ENCODE measurements around the gene SLC23A1. TPM values are rescaled to one million over a fixed set of nuclear protein-coding genes. Genes with fewer than 3 reads are reported as not detected.

SLC23A1 gene
- 1 to 10 TPM in 1 of 2 donors, under 1 TPM in 1; 0.95 to 1.6 TPM for total RNA-seq

- Mint-ChIP-seq H3K27ac (no peak within 1 kb of the TSS), H3K4me3 (peak within 1 kb of the TSS; percentile 77), H3K9me3 (no peaks in the 10 kb centered on the region), H3K27me3 (no peaks in the 10 kb centered on the region), H3K4me1 (peaks cover 13% of the 10 kb centered on the region), H3K36me3 (ENCODE audit: low read depth) (no peaks in the 10 kb centered on the region)
- ATAC-seq (replicated peaks), result no peak
Measured at GRCh38 chr5:139383275-139383992, at the start of gene SLC23A1. Gene SLC23A1 (minus strand): TSS chr5:139383297. CDS start chr5:139383253, 44 bp downstream.

GRCh38 chr5:139431706-139432105 is 48.6 kb upstream of the SLC23A1 start:
- peaks cover 78% of the 10 kb centered on the region for H3K36me3 Mint-ChIP-seq (ENCODE audit: low read depth)
- ATAC-seq (replicated peaks), result peak; percentile 23
- no peaks in the 10 kb centered on the region for H3K9me3 Mint-ChIP-seq
- no peak overlapping the region for H3K27ac Mint-ChIP-seq
- H3K27me3 Mint-ChIP-seq, result no peaks in the 10 kb centered on the region
- H3K4me3 Mint-ChIP-seq, result no peak overlapping the region
- no peaks in the 10 kb centered on the region for H3K4me1 Mint-ChIP-seq

GRCh38 chr5:139430015-139430414 is 46.9 kb upstream of the SLC23A1 start:
- Mint-ChIP-seq H3K36me3 (ENCODE audit: low read depth) (peaks cover 76% of the 10 kb centered on the region), H3K4me1 (no peaks in the 10 kb centered on the region), H3K9me3 (no peaks in the 10 kb centered on the region), H3K27ac (peak overlapping the region; percentile 50), H3K4me3 (no peak overlapping the region), H3K27me3 (no peaks in the 10 kb centered on the region)
- peak; percentile 66 for ATAC-seq (replicated peaks)

DNA sequence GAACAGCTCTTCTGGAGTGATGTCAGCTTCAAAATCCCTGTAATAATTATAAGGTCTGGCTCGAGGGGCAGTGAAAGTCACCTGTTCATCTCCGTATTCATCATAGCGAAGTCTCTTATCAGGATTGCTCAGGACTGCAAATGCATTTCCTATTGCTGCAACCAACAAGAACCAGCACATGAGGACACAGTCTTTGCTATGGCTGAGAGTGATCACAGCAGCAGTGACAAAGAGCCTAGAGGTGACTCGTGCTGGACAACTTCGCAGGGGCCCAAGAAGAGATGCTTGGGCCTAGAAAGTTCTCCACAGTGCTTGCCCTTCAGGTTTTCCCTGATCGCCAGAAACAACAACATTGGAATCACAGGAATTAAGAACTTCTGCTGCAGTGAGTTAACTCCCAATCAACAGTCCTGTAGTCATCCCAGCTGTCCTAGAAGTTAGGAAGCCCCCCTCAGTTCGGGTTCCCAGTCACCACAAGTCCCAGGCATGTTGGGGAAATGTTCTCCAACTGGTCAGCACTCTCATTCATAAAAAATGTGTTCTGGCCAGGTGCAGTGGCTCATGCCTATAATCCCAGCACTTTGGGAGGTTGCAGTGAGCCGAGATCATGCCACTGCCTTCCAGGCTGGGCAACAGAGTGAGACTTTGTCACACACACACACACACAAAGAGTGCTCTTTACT is 43.2 kb upstream of the SLC23A1 start:
- Mint-ChIP-seq H3K36me3 (ENCODE audit: low read depth) (peaks cover 93% of the 10 kb centered on the region), H3K4me1 (peaks cover 6% of the 10 kb centered on the region), H3K4me3 (no peak overlapping the region), H3K27ac (no peak overlapping the region), H3K9me3 (no peaks in the 10 kb centered on the region), H3K27me3 (no peaks in the 10 kb centered on the region)
- no peak for ATAC-seq (replicated peaks)

GRCh38 chr5:139425497-139425896 is 42.4 kb upstream of the SLC23A1 start:
- no peaks in the 10 kb centered on the region for H3K27me3 Mint-ChIP-seq
- no peak overlapping the region for H3K27ac Mint-ChIP-seq
- no peaks in the 10 kb centered on the region for H3K9me3 Mint-ChIP-seq
- peaks cover 6% of the 10 kb centered on the region for H3K4me1 Mint-ChIP-seq
- H3K36me3 Mint-ChIP-seq (ENCODE audit: low read depth), result peaks cover 95% of the 10 kb centered on the region
- no peak for ATAC-seq (replicated peaks)
- no peak overlapping the region for H3K4me3 Mint-ChIP-seq

GRCh38 chr5:139422307-139422893 is 39.3 kb upstream of the SLC23A1 start:
- Mint-ChIP-seq H3K4me3 (peak overlapping the region; percentile 27), H3K27me3 (no peaks in the 10 kb centered on the region)

DNA sequence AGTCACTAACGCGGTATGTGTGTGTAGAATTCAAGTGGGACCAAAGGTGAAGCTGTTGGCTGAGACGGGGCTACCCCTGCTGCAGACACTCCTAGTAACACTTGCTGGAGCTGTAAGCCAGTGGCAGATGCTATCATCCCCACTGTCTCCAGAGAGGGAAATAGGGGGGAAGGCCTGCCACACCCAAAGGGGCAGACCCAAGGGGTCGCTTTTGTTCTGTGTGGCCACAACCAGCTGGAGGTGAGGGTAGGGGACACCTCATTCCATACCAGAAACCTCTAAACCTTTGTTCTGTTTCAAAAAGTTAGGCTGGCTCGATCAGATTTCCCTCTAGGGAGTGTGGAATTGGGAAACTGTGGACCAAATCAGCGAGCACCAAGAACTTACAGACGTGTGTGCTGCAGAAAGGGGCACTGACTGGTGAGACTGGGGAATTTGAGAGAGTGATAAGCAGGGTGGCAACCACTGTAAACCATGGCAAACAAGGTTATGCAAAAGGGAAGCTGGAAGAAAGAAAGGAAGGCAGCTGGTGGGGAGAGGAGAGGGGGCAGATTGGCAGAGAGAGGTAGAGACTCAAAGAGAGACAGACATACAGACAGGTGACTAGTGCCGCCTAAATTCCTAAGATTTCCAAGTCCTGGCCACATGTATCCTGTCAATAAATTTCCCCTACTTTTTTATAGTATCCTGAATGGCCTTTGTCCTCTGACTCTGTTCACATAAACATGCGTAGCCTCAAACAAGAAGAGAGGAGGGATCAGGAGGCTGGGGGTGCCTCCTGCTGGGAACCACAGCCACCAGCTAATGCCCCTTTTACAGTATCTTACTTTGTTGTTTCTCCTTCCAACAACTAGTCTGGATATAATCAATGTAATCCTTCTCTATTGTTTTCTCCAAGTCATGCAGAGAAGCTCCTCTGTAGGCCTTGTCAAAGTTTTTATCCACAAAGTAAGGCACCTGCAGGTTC is 36.4 kb upstream of the SLC23A1 start:
- H3K27ac Mint-ChIP-seq, result peak overlapping the region; percentile 59

More at GRCh38 chr5:139422307-139422893, 39.3 kb upstream of the SLC23A1 start:
- Mint-ChIP-seq H3K27ac (peak overlapping the region; percentile 65), H3K36me3 (ENCODE audit: low read depth) (peaks cover 96% of the 10 kb centered on the region), H3K9me3 (no peaks in the 10 kb centered on the region), H3K4me1 (peaks cover 6% of the 10 kb centered on the region)
- ATAC-seq (replicated peaks), result peak; percentile 92

DNA sequence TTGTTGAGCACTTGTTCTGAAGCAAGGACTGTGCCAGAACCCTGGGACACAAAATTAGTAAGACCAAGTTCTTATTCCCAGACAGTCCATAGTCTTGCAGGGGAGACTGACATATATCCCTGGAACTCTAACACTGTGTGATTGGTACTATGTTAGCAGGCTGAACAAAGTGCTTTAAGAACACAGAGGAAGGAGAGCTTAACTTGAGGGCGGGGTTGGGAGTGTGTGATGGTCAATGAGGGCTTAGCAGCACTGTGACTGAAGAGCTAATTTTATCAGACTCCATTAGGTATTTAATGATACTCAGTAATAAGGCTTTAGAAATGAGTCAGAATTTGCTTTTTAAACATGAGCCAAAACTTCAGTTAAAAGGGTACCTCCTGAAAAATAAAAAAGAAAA is 35.7 kb upstream of the SLC23A1 start:
- H3K27me3 Mint-ChIP-seq, result no peaks in the 10 kb centered on the region
- H3K4me3 Mint-ChIP-seq, result no peak overlapping the region
- peak overlapping the region; percentile 59 for H3K27ac Mint-ChIP-seq
- ATAC-seq (replicated peaks), result no peak
- peaks cover 99% of the 10 kb centered on the region for H3K36me3 Mint-ChIP-seq (ENCODE audit: low read depth)
- no peaks in the 10 kb centered on the region for H3K9me3 Mint-ChIP-seq
- H3K4me1 Mint-ChIP-seq, result peaks cover 35% of the 10 kb centered on the region

More for the DNA sequence above, 36.4 kb upstream of the SLC23A1 start:
- Mint-ChIP-seq H3K36me3 (ENCODE audit: low read depth) (peaks cover 99% of the 10 kb centered on the region), H3K4me1 (peaks cover 29% of the 10 kb centered on the region), H3K9me3 (no peaks in the 10 kb centered on the region), H3K27me3 (no peaks in the 10 kb centered on the region), H3K4me3 (no peak overlapping the region)
- ATAC-seq (replicated peaks), result no peak

GRCh38 chr5:139417214-139417613 is 34.1 kb upstream of the SLC23A1 start:
- no peak for ATAC-seq (replicated peaks)
- peak overlapping the region; percentile 99 for H3K27ac Mint-ChIP-seq
- peaks cover 40% of the 10 kb centered on the region for H3K4me1 Mint-ChIP-seq
- H3K9me3 Mint-ChIP-seq, result no peaks in the 10 kb centered on the region
- H3K27me3 Mint-ChIP-seq, result no peaks in the 10 kb centered on the region
- H3K4me3 Mint-ChIP-seq, result peak overlapping the region; percentile 86
- H3K36me3 Mint-ChIP-seq (ENCODE audit: low read depth), result peaks cover 99% of the 10 kb centered on the region

DNA sequence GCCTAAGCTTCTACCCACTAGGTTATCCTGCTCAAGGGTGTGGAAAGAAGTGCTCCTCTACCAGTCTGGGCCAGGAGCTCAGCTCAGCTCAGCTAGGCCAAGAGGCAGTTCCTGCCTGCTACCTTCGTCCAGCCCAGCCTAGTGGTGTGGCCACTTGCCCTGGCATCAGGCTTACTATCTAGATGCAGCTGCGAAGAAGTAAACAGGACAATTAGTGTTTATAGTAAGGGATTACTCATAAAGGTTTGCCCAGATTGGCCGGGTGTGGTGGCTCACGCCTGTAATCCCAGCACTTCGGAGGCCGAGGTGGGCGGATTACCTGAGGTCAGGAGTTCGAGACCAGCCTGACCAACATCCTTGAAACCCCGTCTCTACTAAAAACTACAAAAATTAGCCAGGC is 33.6 kb upstream of the SLC23A1 start:
- Mint-ChIP-seq H3K27ac (peak overlapping the region; percentile 99), H3K4me1 (peaks cover 37% of the 10 kb centered on the region), H3K27me3 (no peaks in the 10 kb centered on the region), H3K36me3 (ENCODE audit: low read depth) (peaks cover 99% of the 10 kb centered on the region), H3K9me3 (no peaks in the 10 kb centered on the region), H3K4me3 (peak overlapping the region; percentile 86)
- ATAC-seq (replicated peaks), result no peak

- Mint-ChIP-seq H3K27ac (peak overlapping the region; percentile 99), H3K4me3 (peak overlapping the region; percentile 86), H3K36me3 (ENCODE audit: low read depth) (peaks cover 92% of the 10 kb centered on the region), H3K27me3 (no peaks in the 10 kb centered on the region), H3K9me3 (no peaks in the 10 kb centered on the region), H3K4me1 (peaks cover 37% of the 10 kb centered on the region)
- ATAC-seq (replicated peaks), result no peak
Measured at GRCh38 chr5:139415869-139416268, 32.8 kb upstream of the SLC23A1 start.

DNA sequence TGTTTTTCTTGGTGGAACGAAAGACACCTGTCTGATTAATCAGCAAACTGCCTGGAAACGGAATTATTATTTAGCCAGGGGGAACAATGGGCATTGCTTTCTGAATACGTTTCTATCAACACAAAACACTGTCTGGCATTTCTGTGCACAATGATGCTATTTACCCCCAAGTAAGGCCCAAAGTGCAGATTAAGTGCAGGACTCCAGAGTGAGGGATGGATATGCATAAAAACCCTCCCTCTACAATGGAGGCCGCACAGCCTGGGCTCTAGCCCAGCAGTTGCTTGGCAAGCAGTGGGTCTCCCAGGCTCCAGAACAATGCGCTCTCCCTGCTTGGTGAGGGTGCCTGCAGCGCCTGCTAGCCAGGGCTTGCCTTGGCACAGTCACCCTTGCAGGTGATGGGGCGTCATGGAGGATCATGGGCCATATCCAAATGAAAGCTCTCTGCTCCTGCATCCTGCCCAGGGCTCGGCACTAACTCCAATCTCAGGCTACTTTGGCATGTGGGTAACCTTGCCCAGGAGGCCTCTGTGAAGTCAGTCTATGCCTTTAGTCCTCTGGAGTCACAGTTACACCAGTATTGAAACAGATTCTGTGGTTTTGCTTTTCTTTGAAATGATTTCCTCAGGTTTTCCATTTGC is 32.2 kb upstream of the SLC23A1 start:
- Mint-ChIP-seq H3K9me3 (no peaks in the 10 kb centered on the region), H3K36me3 (ENCODE audit: low read depth) (peaks cover 87% of the 10 kb centered on the region), H3K27me3 (no peaks in the 10 kb centered on the region), H3K4me3 (peak overlapping the region; percentile 86), H3K27ac (peak overlapping the region; percentile 99), H3K4me1 (peaks cover 37% of the 10 kb centered on the region)
- peak; percentile 77 for ATAC-seq (replicated peaks)

GRCh38 chr5:139414581-139415130 is 31.6 kb upstream of the SLC23A1 start:
- H3K4me3 Mint-ChIP-seq, result peak overlapping the region; percentile 86
- H3K27ac Mint-ChIP-seq, result peak overlapping the region; percentile 99
- H3K36me3 Mint-ChIP-seq (ENCODE audit: low read depth), result peaks cover 80% of the 10 kb centered on the region
- no peaks in the 10 kb centered on the region for H3K27me3 Mint-ChIP-seq
- H3K9me3 Mint-ChIP-seq, result no peaks in the 10 kb centered on the region
- ATAC-seq (replicated peaks), result peak; percentile 57
- H3K4me1 Mint-ChIP-seq, result peaks cover 37% of the 10 kb centered on the region

Measured in activated T-helper 17 cell treated with anti-CD3 and anti-CD28 coated beads, Interleukin-2, amount 50 U/mL, for 72 hours (primary cell).